SU-DHL-6 (cell line): Measurements from ENCODE around the gene UBE2E2.

ENCODE experiments used
- H2AFZ ChIP-seq: fragments of 200-600 bp; sonication (generic); 2 replicates; pipeline ENCODE4 v1.6.1; 2014; ENCODE audit warnings: low read depth, mild to moderate bottlenecking, moderate library complexity, mixed read lengths, antibody characterized with exemption, low read length; ENCODE audit not compliant: severe bottlenecking
- H3F3A ChIP-seq: fragments of 200-600 bp; shearing (Covaris generic); 2 replicates; pipeline ENCODE4 v1.6.0; 2016; ENCODE audit warnings: antibody characterized with exemption, mild to moderate bottlenecking; ENCODE audit not compliant: insufficient read depth
- H3K27ac ChIP-seq: fragments of 200-600 bp; sonication (generic); 2 replicates; pipeline ENCODE4 v1.5.1; 2016; ENCODE audit warnings: low read depth, mild to moderate bottlenecking, low read length, moderate library complexity, mixed read lengths
- H3K27me3 ChIP-seq: fragments of 200-600 bp; sonication (generic), shearing (Covaris generic); 2 replicates; pipeline ENCODE4 v1.6.0; 2014; ENCODE audit warnings: mild to moderate bottlenecking, low read length
- H3K36me3 ChIP-seq: fragments of 200-600 bp; sonication (generic); 2 replicates; pipeline ENCODE4 v1.6.1; 2014; ENCODE audit warnings: mild to moderate bottlenecking, low read length, mixed read lengths
- H3K4me2 ChIP-seq: fragments of 300-600, 200-600 bp; shearing (Covaris generic), sonication (generic); 2 replicates; pipeline ENCODE4 v1.6.0; 2014; ENCODE audit warnings: low read length, low read depth, mild to moderate bottlenecking; ENCODE audit not compliant: poor library complexity, severe bottlenecking
- H3K4me3 ChIP-seq: fragments of 200-600 bp; sonication (generic); 2 replicates; pipeline ENCODE4 v1.5.1; 2014; ENCODE audit warnings: antibody characterized with exemption, low read length, mild to moderate bottlenecking, mixed read lengths; ENCODE audit not compliant: insufficient read depth, poor library complexity, severe bottlenecking
- H3K79me2 ChIP-seq: fragments of 200-600 bp; sonication (generic); 2 replicates; pipeline ENCODE4 v1.6.1; 2014; ENCODE audit warnings: mild to moderate bottlenecking, low read length, moderate library complexity; ENCODE audit not compliant: insufficient read depth
- H3K9ac ChIP-seq: fragments of 200-600 bp; sonication (generic); 2 replicates; pipeline ENCODE4 v1.7.0; 2014; ENCODE audit warnings: mild to moderate bottlenecking, low read length
- H3K9me2 ChIP-seq: fragments of 200-600 bp; sonication (generic); replicated peaks from 2 replicates; pipeline ENCODE4 v1.6.1; 2014; ENCODE audit warnings: low read length; ENCODE audit not compliant: insufficient read depth
- H3K9me3 ChIP-seq: fragments of 200-600 bp; sonication (generic); 2 replicates; pipeline ENCODE4 v1.6.1; 2014; ENCODE audit warnings: low read length, mixed read lengths; ENCODE audit not compliant: insufficient read depth
- H4K20me1 ChIP-seq: fragments of 200-600 bp; sonication (generic); 2 replicates; pipeline ENCODE4 v1.6.1; 2014; ENCODE audit warnings: low read depth, mild to moderate bottlenecking, antibody characterized with exemption, low read length, moderate library complexity, mixed read lengths
- EZH2phosphoT487 ChIP-seq: fragments of 200-600 bp; sonication (generic), shearing (Covaris generic); conservative IDR thresholded peaks from 2 replicates; pipeline ENCODE4 v1.6.1; 2018; ENCODE audit warnings: mild to moderate bottlenecking, antibody characterized with exemption, low read length, moderate library complexity, mixed read lengths
- TF ChIP-seq, protein P1 (sequence below): fragments of 200-600 bp; sonication (generic); IDR thresholded peaks from one replicate; pipeline ENCODE4 v1.5.1; 2017; ENCODE audit warnings: antibody characterized with exemption, mild to moderate bottlenecking, low read length, moderate library complexity; ENCODE audit not compliant: insufficient read depth, poor library complexity, severe bottlenecking

UBE2E2 gene

GRCh38 chr3:23162934-23163333 is 40.2 kb upstream of the UBE2E2 start:
- H3K27ac ChIP-seq, result peak overlapping the region; percentile 58
- H3K36me3 ChIP-seq, result no peaks in the 10 kb centered on the region
- no peak overlapping the region for H3K4me3 ChIP-seq
- H3K27me3 ChIP-seq, result no peaks in the 10 kb centered on the region
- no peaks in the 10 kb centered on the region for H3K9me3 ChIP-seq
- H3K4me2 ChIP-seq, result peak overlapping the region; percentile 49
- no peaks in the 10 kb centered on the region for H4K20me1 ChIP-seq
- H2AFZ ChIP-seq, result no peak overlapping the region
- H3F3A ChIP-seq, result no peaks in the 10 kb centered on the region
- no peak overlapping the region for H3K9ac ChIP-seq
- H3K79me2 ChIP-seq, result no peaks in the 10 kb centered on the region
- TF ChIP-seq, protein P1, sequence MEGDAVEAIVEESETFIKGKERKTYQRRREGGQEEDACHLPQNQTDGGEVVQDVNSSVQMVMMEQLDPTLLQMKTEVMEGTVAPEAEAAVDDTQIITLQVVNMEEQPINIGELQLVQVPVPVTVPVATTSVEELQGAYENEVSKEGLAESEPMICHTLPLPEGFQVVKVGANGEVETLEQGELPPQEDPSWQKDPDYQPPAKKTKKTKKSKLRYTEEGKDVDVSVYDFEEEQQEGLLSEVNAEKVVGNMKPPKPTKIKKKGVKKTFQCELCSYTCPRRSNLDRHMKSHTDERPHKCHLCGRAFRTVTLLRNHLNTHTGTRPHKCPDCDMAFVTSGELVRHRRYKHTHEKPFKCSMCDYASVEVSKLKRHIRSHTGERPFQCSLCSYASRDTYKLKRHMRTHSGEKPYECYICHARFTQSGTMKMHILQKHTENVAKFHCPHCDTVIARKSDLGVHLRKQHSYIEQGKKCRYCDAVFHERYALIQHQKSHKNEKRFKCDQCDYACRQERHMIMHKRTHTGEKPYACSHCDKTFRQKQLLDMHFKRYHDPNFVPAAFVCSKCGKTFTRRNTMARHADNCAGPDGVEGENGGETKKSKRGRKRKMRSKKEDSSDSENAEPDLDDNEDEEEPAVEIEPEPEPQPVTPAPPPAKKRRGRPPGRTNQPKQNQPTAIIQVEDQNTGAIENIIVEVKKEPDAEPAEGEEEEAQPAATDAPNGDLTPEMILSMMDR, result no peak
- TF ChIP-seq EZH2phosphoT487, result no peak
- H3K9me2 ChIP-seq, result no peaks in the 10 kb centered on the region

- H3K4me2 ChIP-seq, result no peak overlapping the region
- H4K20me1 ChIP-seq, result no peaks in the 10 kb centered on the region
- no peaks in the 10 kb centered on the region for H3K79me2 ChIP-seq
- H3K27ac ChIP-seq, result no peak overlapping the region
- H3F3A ChIP-seq, result no peaks in the 10 kb centered on the region
- H3K9me2 ChIP-seq, result no peaks in the 10 kb centered on the region
- H3K4me3 ChIP-seq, result no peak overlapping the region
- TF ChIP-seq, protein P1, result no peak
- TF ChIP-seq EZH2phosphoT487, result no peak
- no peak overlapping the region for H3K9ac ChIP-seq
- no peaks in the 10 kb centered on the region for H3K36me3 ChIP-seq
- no peaks in the 10 kb centered on the region for H3K9me3 ChIP-seq
- no peak overlapping the region for H2AFZ ChIP-seq
- H3K27me3 ChIP-seq, result no peaks in the 10 kb centered on the region
Observed at GRCh38 chr3:23164746-23165145, 38.4 kb upstream of the UBE2E2 start.

DNA sequence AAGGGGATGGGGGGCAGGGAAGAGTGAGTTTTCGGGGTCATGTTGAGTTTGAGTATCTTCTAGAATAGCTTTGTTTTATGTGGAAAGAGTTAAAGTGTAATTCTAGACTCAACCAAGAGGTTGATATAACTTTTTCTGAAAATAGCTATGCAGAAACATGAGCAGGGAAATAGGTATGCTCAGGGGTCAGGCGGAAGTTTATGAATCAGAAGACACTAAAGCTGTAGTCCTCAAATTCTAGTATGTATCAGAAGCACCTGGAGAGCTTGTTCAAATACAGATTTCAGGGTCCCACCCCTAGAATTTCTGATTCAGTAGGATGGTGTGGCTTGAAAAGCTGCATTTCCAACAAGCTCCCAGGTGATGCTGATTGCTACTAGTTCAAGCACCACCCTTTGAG is 37.6 kb upstream of the UBE2E2 start:
- Histone ChIP-seq H3K36me3 (no peaks in the 10 kb centered on the region), H3K9me2 (no peaks in the 10 kb centered on the region), H3K27me3 (no peaks in the 10 kb centered on the region), H3K27ac (no peak overlapping the region), H3K4me3 (no peak overlapping the region), H3K79me2 (no peaks in the 10 kb centered on the region), H3K9me3 (no peaks in the 10 kb centered on the region), H3K9ac (no peak overlapping the region), H3K4me2 (no peak overlapping the region), H2AFZ (no peak overlapping the region), H3F3A (no peaks in the 10 kb centered on the region), H4K20me1 (no peaks in the 10 kb centered on the region)
- TF ChIP-seq EZH2phosphoT487, result no peak
- TF ChIP-seq, protein P1, result no peak
